ENCODE data around the gene GRM4.

- TF ChIP-seq POLR2AphosphoS5 (IDR thresholded peaks at IDR 0.05) (no peak), CTCF (IDR thresholded peaks at IDR 0.05 in 8 of 11, conservative IDR thresholded peaks at IDR 0.05 in 3 of 11) (no peak)
Measured at GRCh38 chr6:34003962-34004361, 141.9 kb downstream of the GRM4 start.
